ENCODE measurements around the gene TAL2.
"Not testable (repeated sequence)": the region's sequence is repeated elsewhere in the genome, so short reads cannot be mapped to it uniquely, and the experiment has no call there.

DNA sequence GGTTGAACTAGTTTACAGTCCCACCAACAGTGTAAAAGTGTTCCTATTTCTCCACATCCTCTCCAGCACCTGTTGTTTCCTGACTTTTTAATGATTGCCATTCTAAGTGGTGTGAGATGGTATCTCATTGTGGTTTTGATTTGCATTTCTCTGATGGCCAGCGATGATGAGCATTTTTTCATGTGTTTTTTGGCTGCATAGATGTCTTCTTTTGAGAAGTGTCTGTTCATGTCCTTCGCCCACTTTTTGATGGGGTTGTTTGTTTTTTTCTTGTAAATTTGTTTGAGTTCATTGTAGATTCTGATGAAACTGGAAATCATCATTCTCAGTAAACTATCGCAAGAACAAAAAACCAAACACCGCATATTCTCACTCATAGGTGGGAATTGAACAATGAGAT is 41.4 kb downstream of the TAL2 start:
- TF ChIP-seq, protein P1, sequence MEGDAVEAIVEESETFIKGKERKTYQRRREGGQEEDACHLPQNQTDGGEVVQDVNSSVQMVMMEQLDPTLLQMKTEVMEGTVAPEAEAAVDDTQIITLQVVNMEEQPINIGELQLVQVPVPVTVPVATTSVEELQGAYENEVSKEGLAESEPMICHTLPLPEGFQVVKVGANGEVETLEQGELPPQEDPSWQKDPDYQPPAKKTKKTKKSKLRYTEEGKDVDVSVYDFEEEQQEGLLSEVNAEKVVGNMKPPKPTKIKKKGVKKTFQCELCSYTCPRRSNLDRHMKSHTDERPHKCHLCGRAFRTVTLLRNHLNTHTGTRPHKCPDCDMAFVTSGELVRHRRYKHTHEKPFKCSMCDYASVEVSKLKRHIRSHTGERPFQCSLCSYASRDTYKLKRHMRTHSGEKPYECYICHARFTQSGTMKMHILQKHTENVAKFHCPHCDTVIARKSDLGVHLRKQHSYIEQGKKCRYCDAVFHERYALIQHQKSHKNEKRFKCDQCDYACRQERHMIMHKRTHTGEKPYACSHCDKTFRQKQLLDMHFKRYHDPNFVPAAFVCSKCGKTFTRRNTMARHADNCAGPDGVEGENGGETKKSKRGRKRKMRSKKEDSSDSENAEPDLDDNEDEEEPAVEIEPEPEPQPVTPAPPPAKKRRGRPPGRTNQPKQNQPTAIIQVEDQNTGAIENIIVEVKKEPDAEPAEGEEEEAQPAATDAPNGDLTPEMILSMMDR (IDR thresholded peaks at IDR 0.05) = not testable (repeated sequence)
- TF ChIP-seq POLR2A (IDR thresholded peaks at IDR 0.05) = not testable (repeated sequence)

Measured in vagina (tissue), 2 donors.